CD14-positive monocyte (primary cell): Measurements from ENCODE around the gene GLB1L3. TPM values are rescaled to one million over a fixed set of nuclear protein-coding genes. Genes with fewer than 3 reads are reported as not detected.
A peak's percentile ranks its signal among the peaks of the same experiment; 100 is the strongest.

ENCODE experiments used
- DNase-seq, 3 donors: peaks; one replicate each; pipeline ENCODE4 v3.0.0-alpha.2; 2011 to 2022
- H2AFZ ChIP-seq: 2 replicates; pipeline ENCODE4 v1.6.0; 2012; ENCODE audit warnings: mild to moderate bottlenecking, low read depth, low read length, inconsistent platforms; ENCODE audit not compliant: insufficient read depth, poor library complexity, severe bottlenecking
- H3K27ac ChIP-seq, 2 donors: 1 replicate in 1 of 2; 2 replicates in 1 of 2; pipeline ENCODE4 v1.5.1; 2012 to 2013; ENCODE audit warnings: low read length in 2 of 2, control low read depth in 1 of 2, inconsistent platforms in 1 of 2, low read depth in 1 of 2, mild to moderate bottlenecking in 1 of 2
- H3K27me3 ChIP-seq, 2 donors: one replicate each; pipeline versions ENCODE4 v1.6.0 to v1.6.1; 2011 to 2013; ENCODE audit warnings: low read length in 2 of 2; ENCODE audit not compliant: control insufficient read depth in 2 of 2, insufficient read depth in 2 of 2
- H3K36me3 ChIP-seq, 2 donors: replicated peaks in 1 of 2; 1 replicate in 1 of 2; 2 replicates in 1 of 2; pipeline versions ENCODE4 v1.5.1 to v1.6.1; 2012 to 2013; ENCODE audit warnings: low read length in 2 of 2, control low read depth in 1 of 2, inconsistent platforms in 1 of 2, mild to moderate bottlenecking in 1 of 2; ENCODE audit not compliant: insufficient read depth in 2 of 2, control insufficient read depth in 1 of 2
- H3K4me1 ChIP-seq, 2 donors: 1 replicate in 1 of 2; 2 replicates in 1 of 2; pipeline versions ENCODE4 v1.5.1 to v1.6.1; 2012 to 2013; ENCODE audit warnings: low read length in 2 of 2, control low read depth in 1 of 2, inconsistent platforms in 1 of 2, mild to moderate bottlenecking in 1 of 2, moderate library complexity in 1 of 2; ENCODE audit not compliant: insufficient read depth in 2 of 2, control insufficient read depth in 1 of 2
- H3K4me2 ChIP-seq: replicated peaks from 2 replicates; pipeline ENCODE3; 2012; ENCODE audit warnings: low read length, moderate library complexity, mild to moderate bottlenecking; ENCODE audit not compliant: poor library complexity, severe bottlenecking; ENCODE audit errors: extremely low read depth
- H3K4me3 ChIP-seq, 3 experiments: fragments of 200-600 bp in 1 of 3; sonication (generic) in 1 of 3; replicated peaks in 1 of 3; 1 replicate in 2 of 3; 2 replicates in 1 of 3; pipeline ENCODE4 v1.5.1; 2011 to 2013; ENCODE audit warnings: low read length in 3 of 3, mild to moderate bottlenecking in 3 of 3, control low read depth in 2 of 3, low read depth in 2 of 3, inconsistent platforms in 1 of 3, moderate library complexity in 1 of 3
- H3K79me2 ChIP-seq: 2 replicates; pipeline ENCODE4 v1.6.0; 2012; ENCODE audit warnings: mild to moderate bottlenecking, control low read depth, inconsistent platforms, low read length, moderate library complexity; ENCODE audit not compliant: insufficient read depth
- H3K9ac ChIP-seq: 2 replicates; pipeline ENCODE4 v1.6.0; 2017; ENCODE audit warnings: low read length, mild to moderate bottlenecking; ENCODE audit not compliant: insufficient read depth, poor library complexity, severe bottlenecking
- H3K9me3 ChIP-seq, 2 donors: replicated peaks in 1 of 2; 1 replicate in 1 of 2; 2 replicates in 1 of 2; pipeline versions ENCODE4 v1.5.1 to v1.6.1; 2012 to 2013; ENCODE audit warnings: low read length in 2 of 2, control low read depth in 1 of 2; ENCODE audit not compliant: control insufficient read depth in 1 of 2, insufficient read depth in 1 of 2
- H4K20me1 ChIP-seq: 2 replicates; pipeline ENCODE4 v1.6.0; 2012; ENCODE audit warnings: mild to moderate bottlenecking, low read length, control low read depth, moderate library complexity; ENCODE audit not compliant: insufficient read depth
- H3K27ac Mint-ChIP-seq, 7 donors: one replicate each; pipeline ENCODE4 v1.8.0; 2020; ENCODE audit warnings: mild to moderate bottlenecking in 7 of 7, mixed read lengths in 7 of 7, moderate library complexity in 6 of 7, inconsistent platforms in 2 of 7
- H3K27me3 Mint-ChIP-seq, 3 donors: one replicate each; pipeline ENCODE4 v1.8.0; 2021 to 2022; ENCODE audit warnings: low read depth in 3 of 3, mild to moderate bottlenecking in 3 of 3, mixed read lengths in 3 of 3, moderate library complexity in 3 of 3, inconsistent platforms in 1 of 3
- H3K36me3 Mint-ChIP-seq, 2 donors: one replicate each; pipeline ENCODE4 v1.8.0; 2020; ENCODE audit warnings: mixed read lengths in 2 of 2, inconsistent platforms in 1 of 2, mild to moderate bottlenecking in 1 of 2
- H3K4me1 Mint-ChIP-seq: one replicate; pipeline ENCODE4 v1.8.0; 2020; ENCODE audit warnings: mild to moderate bottlenecking, mixed read lengths
- H3K4me3 Mint-ChIP-seq, 2 donors: one replicate each; pipeline ENCODE4 v1.8.0; 2020; ENCODE audit warnings: mild to moderate bottlenecking in 2 of 2, mixed read lengths in 2 of 2, moderate library complexity in 1 of 2
- H3K9me3 Mint-ChIP-seq, 7 donors: one replicate each; pipeline ENCODE4 v1.8.0; 2020 to 2022; ENCODE audit warnings: mixed read lengths in 7 of 7, mild to moderate bottlenecking in 6 of 7, moderate library complexity in 6 of 7, inconsistent platforms in 2 of 7
- CTCF ChIP-seq: fragments of 200-600 bp; IDR thresholded peaks from one replicate; pipeline ENCODE4 v1.8.0; 2022; ENCODE audit warnings: antibody characterized with exemption, mild to moderate bottlenecking
- WGBS: methylation state at CpG from one replicate; pipeline ENCODE4 v1.1.5; 2013; ENCODE audit warnings: missing lambda C conversion rate; ENCODE audit not compliant: insufficient coverage; 5-methylcytosine and 5-hydroxymethylcytosine counted together
- intact Hi-C, 2 donors: fragments of 100-400 bp; cut with micrococcal nuclease; formaldehyde crosslinking; loops; one replicate each; pipeline versions ENCODE4 v1.15.0 to v1.15.1; 2023
- polyA plus RNA-seq, 3 donors: library from polyadenylated mRNA; depleted of rRNA in 1 of 3; unstranded in 2 of 3; stranded (reverse) in 1 of 3; fragments of 300-500 nt in 2 of 3; fragments of >200 nt in 1 of 3; fragmentation: Illumina TruSeq in 2 of 3; gene quantifications; 1 replicate in 2 of 3; 2 replicates in 1 of 3; pipeline ENCODE4 v1.2.3, GENCODE V29; 2012 to 2021

GLB1L3 gene
- polyA plus RNA-seq, 3 donors = not detected

- Histone ChIP-seq H3K36me3 (peaks cover 17 to 38% of the 10 kb centered on the region in 2 donors), H3K27ac (peak overlapping the region in 1 of 2 donors; percentile 62), H3K4me3 (peak overlapping the region; percentile 68 to 97 (median 96)), H3K27me3 (no peaks in the 10 kb centered on the region), H3K4me1 (peaks cover 33 to 37% of the 10 kb centered on the region in 2 donors), H3K9me3 (no peaks in the 10 kb centered on the region), H4K20me1 (no peaks in the 10 kb centered on the region), H3K79me2 (peaks cover 17% of the 10 kb centered on the region), H2AFZ (peak overlapping the region; percentile 98), H3K9ac (peak overlapping the region; percentile 76), H3K4me2 (peak overlapping the region; percentile 86)
- no peaks in the 10 kb centered on the region for H3K9me3 Mint-ChIP-seq
- DNase-seq = no peak
- H3K27ac Mint-ChIP-seq = peak overlapping the region; percentile 16 to 87 (median 70)
- TF ChIP-seq CTCF = no peak
- intact Hi-C loops = loop anchor here in 1 of 2 donors (5.0 kb wide), 1 partner anchor 35 kb away; no protein-coding TSS in a partner anchor
- peak overlapping the region; percentile 95 to 96 for H3K4me3 Mint-ChIP-seq
- H3K27me3 Mint-ChIP-seq = peaks cover 0 to 3% (median 0%) of the 10 kb centered on the region in 3 donors
- WGBS = 8% methylated on average over 15 of the region's 27 CpGs
- peaks cover 30 to 37% of the 10 kb centered on the region in 2 donors for H3K36me3 Mint-ChIP-seq
- peaks cover 33% of the 10 kb centered on the region for H3K4me1 Mint-ChIP-seq
Observed at GRCh38 chr11:134252346-134253187, 23.6 kb upstream of the GLB1L3 start.

GRCh38 chr11:134253188-134253993, 22.8 kb upstream of the GLB1L3 start, which contains the start of the genes ACAD8 and THYN1:
Gene ACAD8, plus strand, starts transcription at chr11:134253568. Its CDS starts 33 bp downstream, at chr11:134253601.
Gene THYN1, minus strand, starts transcription at chr11:134253352. Its CDS starts 470 bp downstream, at chr11:134252882.
- under 1% methylated on average over 58 of the region's 70 CpGs for WGBS
- Histone ChIP-seq H3K4me3 (peak within 1 kb of the TSS; percentile 68 to 97 (median 96)), H3K9me3 (no peaks in the 10 kb centered on the region), H3K27me3 (no peaks in the 10 kb centered on the region), H3K27ac (peak within 1 kb of the TSS in 1 of 2 donors; percentile 62), H3K9ac (peak within 1 kb of the TSS; percentile 76), H3K4me2 (peak within 1 kb of the TSS; percentile 86), H2AFZ (peak within 1 kb of the TSS; percentile 98), H3K36me3 (peaks cover 9 to 35% of the 10 kb centered on the region in 2 donors), H3K4me1 (peaks cover 33 to 37% of the 10 kb centered on the region in 2 donors), H4K20me1 (peaks cover 3% of the 10 kb centered on the region), H3K79me2 (peaks cover 17% of the 10 kb centered on the region)
- peak; percentile 28 for TF ChIP-seq CTCF
- DNase-seq = peak; percentile 88 to 92 (median 90)
- Mint-ChIP-seq H3K4me3 (peak within 1 kb of the TSS; percentile 95 to 96), H3K36me3 (peaks cover 29 to 36% of the 10 kb centered on the region in 2 donors), H3K27me3 (peaks cover 2 to 6% (median 3%) of the 10 kb centered on the region in 3 donors), H3K9me3 (no peaks in the 10 kb centered on the region), H3K27ac (peak within 1 kb of the TSS; percentile 16 to 87 (median 70)), H3K4me1 (peaks cover 35% of the 10 kb centered on the region)
- intact Hi-C loops = loop anchor here in 1 of 2 donors (5.0 kb wide), 1 partner anchor 36 kb away; no protein-coding TSS in a partner anchor
